Measurements from ENCODE around the gene SUSD6.
"Not testable (repeated sequence)": the region's sequence is repeated elsewhere in the genome, so short reads cannot be mapped to it uniquely, and the experiment has no call there.

Gene SUSD6

DNA sequence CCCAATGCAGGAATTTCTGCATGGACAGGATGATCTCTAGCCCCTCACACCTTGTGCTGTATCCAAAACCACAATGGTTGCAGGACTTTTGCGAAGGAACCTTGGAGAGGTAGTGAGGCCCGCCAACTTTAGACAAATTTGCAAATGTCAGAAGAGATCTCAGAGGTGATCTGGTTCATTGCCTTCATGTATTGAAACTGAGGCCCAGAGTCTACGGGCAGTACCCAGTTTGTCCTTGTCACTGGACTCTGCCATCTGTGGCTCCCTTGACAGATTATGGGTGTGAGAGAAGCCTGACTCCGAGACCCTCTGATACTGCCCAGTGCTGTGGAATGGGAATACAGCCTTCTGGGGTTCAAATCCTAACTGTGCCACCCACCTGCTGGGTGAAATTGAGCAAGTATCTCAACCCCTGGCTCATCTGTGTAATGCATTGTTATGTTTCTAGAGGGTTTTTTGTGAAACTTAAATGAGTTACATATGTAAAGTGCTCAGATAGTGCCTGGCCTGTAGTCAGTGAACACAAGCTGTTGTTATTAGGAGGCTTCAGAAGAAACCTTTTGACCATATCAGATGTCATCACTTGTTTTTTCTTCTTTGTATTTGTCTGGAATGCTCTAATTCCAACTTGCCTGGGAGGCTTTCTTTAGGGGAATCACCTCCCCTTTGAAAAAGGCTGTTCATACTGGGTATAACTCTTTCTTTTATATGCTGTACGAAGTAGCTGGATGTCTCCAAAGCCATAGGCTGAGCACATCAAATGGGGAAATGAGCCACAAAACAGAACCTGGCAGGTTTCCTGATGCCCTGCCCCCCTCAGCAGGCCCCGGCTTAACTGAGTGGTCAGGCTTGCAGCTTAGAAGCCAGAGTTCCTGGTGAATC, 84.2 kb downstream of the SUSD6 start:
- H3K4me3 ChIP-seq: no peak overlapping the region
- H3K9ac ChIP-seq: peak overlapping the region; percentile 42; the same call in 1 of the 2 replicates
- H3K27me3 ChIP-seq: no peaks in the 10 kb centered on the region
- no peaks in the 10 kb centered on the region for H4K20me1 ChIP-seq
- TF ChIP-seq Cebpa-rat (IDR thresholded peaks at IDR 0.05): no peak
- H3K36me3 ChIP-seq: no peaks in the 10 kb centered on the region
- peak overlapping the region; percentile 75 for H3K4me2 ChIP-seq
- H3K9me3 ChIP-seq: no peaks in the 10 kb centered on the region
- peak overlapping the region; percentile 87 for H3K27ac ChIP-seq
- peaks cover 89% of the 10 kb centered on the region for H3K4me1 ChIP-seq

DNA sequence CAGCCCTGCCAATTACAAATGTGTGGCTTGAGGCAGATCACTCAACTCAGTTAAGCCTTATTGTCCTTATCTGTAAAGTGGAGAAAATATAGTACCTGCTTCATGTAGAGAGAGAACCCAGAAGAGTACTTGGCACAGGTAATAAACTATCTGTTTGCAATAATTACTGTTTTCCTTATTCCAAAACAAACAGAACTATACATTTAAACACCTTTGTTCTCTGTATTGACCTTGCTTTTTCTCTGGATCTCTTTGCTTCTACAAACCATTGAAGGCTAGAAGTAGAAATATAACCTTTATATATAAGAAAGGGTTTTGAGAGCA, 84.8 kb downstream of the SUSD6 start:
- H3K4me1 ChIP-seq: peaks cover 89% of the 10 kb centered on the region
- no peak overlapping the region for H3K4me3 ChIP-seq
- H3K9me3 ChIP-seq: no peaks in the 10 kb centered on the region
- peak overlapping the region; percentile 87 for H3K27ac ChIP-seq
- H3K4me2 ChIP-seq: peak overlapping the region; percentile 75
- no peak overlapping the region; the same call in 1 of the 2 replicates for H3K9ac ChIP-seq
- TF ChIP-seq Cebpa-rat (IDR thresholded peaks at IDR 0.05): no peak
- no peaks in the 10 kb centered on the region for H3K27me3 ChIP-seq
- no peaks in the 10 kb centered on the region for H3K36me3 ChIP-seq
- H4K20me1 ChIP-seq: no peaks in the 10 kb centered on the region

DNA sequence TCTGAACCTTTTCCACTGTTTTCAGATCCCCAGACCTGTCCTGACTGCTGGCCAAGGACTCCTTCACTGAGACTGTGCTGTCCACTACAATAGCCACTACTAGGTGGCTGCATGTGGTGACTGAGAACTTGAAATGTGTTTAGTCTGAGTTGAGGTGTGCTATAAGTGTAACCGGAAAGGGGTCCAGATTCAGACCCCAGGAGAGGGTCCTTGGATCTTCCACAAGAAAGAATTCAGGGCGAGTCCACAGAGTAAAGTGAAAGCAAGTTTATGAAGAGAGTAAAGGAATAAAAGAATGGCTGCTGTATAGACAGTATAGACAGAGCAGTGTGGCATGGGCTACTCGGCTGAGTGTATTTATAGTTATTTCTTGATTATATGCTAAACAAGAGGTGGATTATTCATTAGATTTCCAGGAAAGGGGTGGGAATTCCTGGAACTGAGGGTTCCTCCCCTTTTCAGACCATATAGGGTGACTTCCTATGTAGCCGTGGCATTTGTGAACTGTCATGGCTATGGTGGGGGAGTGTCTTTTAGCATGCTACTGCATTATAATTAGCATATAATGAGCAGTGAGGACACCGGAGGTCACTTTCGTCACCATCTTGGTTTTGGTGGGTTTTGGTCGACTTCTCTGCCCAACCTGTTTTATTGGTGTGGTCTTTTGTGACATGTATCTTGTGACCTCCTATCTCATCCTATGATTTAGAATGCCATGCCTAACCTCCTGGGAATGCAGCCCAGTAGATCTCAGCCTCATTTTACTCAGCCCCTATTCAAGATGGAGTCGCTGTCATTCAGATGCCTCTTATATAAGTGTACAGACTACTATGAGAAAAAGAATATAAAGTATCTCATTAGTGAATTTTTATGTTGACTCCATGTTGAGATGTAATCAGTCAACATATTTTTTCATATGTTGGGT, 85.5 kb downstream of the SUSD6 start:
- Histone ChIP-seq H3K4me2 (peak overlapping the region; percentile 75), H3K4me1 (peaks cover 89% of the 10 kb centered on the region), H3K27ac (peak overlapping the region; percentile 87)

DNA sequence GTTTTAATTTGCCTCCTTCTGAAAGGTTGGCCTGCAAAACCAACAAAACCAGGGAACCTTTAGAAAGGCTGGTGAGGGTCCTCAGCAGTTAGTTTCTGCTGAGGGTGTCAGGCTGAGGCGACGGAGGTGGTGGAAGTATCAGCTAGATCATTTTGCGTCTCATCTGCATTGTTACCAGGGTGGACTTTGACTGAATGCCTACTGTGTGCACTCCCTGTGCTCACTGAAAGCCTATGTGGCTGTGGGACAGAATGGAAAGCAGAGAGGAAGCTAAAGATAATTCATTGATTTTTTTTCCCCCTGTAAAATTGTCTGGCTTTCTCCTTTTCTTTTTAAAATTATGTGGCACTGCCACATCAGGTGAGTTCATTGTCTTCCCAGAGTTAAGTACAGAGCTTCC, 87.2 kb downstream of the SUSD6 start:
- Histone ChIP-seq H3K27ac (no peak overlapping the region), H3K27me3 (no peaks in the 10 kb centered on the region), H3K9me3 (no peaks in the 10 kb centered on the region), H3K4me3 (no peak overlapping the region), H3K4me2 (no peak overlapping the region), H3K4me1 (peaks cover 89% of the 10 kb centered on the region), H3K9ac (no peak overlapping the region), H3K36me3 (0 out of 2 replicates have a peak, but pooled peaks cover under 1% of the 10 kb centered on the region), H4K20me1 (no peaks in the 10 kb centered on the region)
- no peak for TF ChIP-seq Cebpa-rat (IDR thresholded peaks at IDR 0.05)

More for the DNA sequence above, 85.5 kb downstream of the SUSD6 start:
- no peak for TF ChIP-seq Cebpa-rat (IDR thresholded peaks at IDR 0.05)
- no peaks in the 10 kb centered on the region for H3K9me3 ChIP-seq
- no peaks in the 10 kb centered on the region for H4K20me1 ChIP-seq
- no peaks in the 10 kb centered on the region for H3K36me3 ChIP-seq
- no peak overlapping the region for H3K4me3 ChIP-seq
- no peaks in the 10 kb centered on the region for H3K27me3 ChIP-seq
- no peak overlapping the region for H3K9ac ChIP-seq

DNA sequence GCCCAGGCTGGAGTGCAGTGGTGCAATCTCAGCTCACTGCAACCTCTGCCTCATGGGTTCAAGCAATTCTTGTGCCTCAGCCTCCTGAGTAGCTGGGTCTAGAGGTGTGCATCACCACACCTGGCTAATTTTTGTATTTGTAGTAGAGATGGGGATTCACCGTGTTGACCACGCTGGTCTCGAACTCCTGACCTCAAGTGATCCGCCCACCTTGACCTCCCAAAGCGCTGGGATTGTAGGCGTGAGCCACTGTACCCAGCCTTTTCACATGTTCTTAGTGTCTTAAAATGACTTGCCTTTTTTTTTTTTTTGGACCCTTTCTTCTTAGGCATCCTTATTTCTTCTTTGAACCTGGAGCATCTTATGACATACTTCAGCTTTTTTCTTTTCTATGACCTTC, 87.8 kb downstream of the SUSD6 start:
- H3K36me3 ChIP-seq, H3K4me2 ChIP-seq, H3K9ac ChIP-seq, H3K27me3 ChIP-seq, H3K27ac ChIP-seq, H3K4me3 ChIP-seq, H4K20me1 ChIP-seq, H3K9me3 ChIP-seq: not testable (repeated sequence)
- H3K4me1 ChIP-seq: peaks cover 89% of the 10 kb centered on the region

DNA sequence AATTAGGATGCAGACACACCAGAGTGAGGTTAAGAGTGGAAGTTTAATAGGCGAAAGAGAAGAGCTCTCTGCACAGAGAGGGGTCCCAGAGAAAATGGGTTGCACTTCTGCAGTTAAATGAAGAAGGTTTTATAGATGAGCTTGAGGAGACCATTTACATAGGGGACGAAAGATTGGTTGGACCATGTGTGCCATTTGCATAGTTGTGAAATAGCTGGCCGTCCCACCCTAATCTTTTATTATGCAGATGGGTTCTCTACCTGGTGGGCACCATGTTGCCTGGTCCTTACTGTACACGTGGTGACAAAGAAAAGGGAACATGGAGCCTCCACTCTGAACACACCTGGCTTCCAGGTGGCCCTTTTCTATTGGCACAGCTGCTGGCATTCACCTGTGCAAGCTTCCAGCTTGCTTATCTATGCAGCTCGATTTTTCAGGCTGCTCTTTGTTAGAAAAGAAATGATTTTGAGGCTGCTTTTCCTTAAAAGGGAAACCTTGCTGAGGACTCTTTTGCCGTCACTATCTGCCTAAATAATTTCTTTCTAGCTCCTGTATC, 88.4 kb downstream of the SUSD6 start:
- peak overlapping the region; percentile 86; the same call in 1 of the 2 replicates for H3K27ac ChIP-seq
- H3K27me3 ChIP-seq: no peaks in the 10 kb centered on the region
- no peak for TF ChIP-seq Cebpa-rat (IDR thresholded peaks at IDR 0.05)
- peak overlapping the region; percentile 83 for H3K4me2 ChIP-seq
- peaks cover 89% of the 10 kb centered on the region for H3K4me1 ChIP-seq
- H3K4me3 ChIP-seq: no peak overlapping the region
- H4K20me1 ChIP-seq: no peaks in the 10 kb centered on the region
- no peaks in the 10 kb centered on the region for H3K9me3 ChIP-seq
- H3K9ac ChIP-seq: no peak overlapping the region
- H3K36me3 ChIP-seq: peaks cover 13% of the 10 kb centered on the region

DNA sequence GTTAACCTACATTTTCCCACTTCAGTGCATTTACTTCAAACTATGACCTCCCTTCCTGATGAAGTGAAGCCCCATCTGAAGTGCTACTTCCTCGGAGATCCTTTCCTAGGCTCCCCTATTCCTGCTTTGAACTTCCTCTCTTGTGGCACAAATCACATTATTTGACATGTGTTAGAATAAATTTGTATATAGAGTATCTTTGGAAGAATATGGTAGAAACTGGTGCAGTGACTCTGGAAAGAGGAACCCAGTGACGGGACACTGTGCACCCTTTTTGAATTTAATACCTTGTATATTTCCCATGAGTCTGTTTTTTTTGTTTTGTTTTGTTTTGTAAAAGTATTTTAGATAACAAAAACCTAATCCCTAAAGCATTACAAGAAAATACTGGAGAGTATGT, 89.2 kb downstream of the SUSD6 start:
- H3K36me3 ChIP-seq: peaks cover 21% of the 10 kb centered on the region
- no peak overlapping the region for H3K4me3 ChIP-seq
- H4K20me1 ChIP-seq: no peaks in the 10 kb centered on the region
- no peaks in the 10 kb centered on the region for H3K9me3 ChIP-seq
- no peak overlapping the region for H3K9ac ChIP-seq
- no peak for TF ChIP-seq Cebpa-rat (IDR thresholded peaks at IDR 0.05)
- peaks cover 89% of the 10 kb centered on the region for H3K4me1 ChIP-seq
- H3K27ac ChIP-seq: peak overlapping the region; percentile 86
- H3K27me3 ChIP-seq: no peaks in the 10 kb centered on the region
- H3K4me2 ChIP-seq: peak overlapping the region; percentile 83

DNA sequence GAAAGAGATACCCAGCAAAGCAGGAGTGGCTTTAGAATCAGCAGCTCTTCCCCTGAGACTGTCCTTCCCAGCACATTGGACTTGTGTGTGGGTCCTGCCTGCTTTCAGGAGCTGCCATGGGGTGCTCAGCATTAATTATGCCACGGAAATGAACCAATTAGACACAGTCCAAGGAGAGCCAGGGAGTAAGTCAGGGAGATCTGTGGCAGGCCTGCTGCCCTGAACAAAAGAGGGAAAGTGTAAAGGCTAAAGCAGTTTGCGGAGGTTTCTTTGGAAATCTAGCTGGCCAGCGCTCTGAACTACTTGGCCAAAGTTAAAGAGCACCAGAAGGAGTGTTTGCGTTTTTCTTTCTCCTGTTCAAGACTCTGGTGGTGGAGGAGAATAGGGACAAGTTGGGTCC, 89.9 kb downstream of the SUSD6 start:
- no peaks in the 10 kb centered on the region for H3K9me3 ChIP-seq
- TF ChIP-seq Cebpa-rat (IDR thresholded peaks at IDR 0.05): no peak
- H3K9ac ChIP-seq: peak overlapping the region; percentile 70
- peaks cover 87% of the 10 kb centered on the region for H3K4me1 ChIP-seq
- no peaks in the 10 kb centered on the region for H3K27me3 ChIP-seq
- H3K27ac ChIP-seq: peak overlapping the region; percentile 86
- peak overlapping the region; percentile 16; the same call in 1 of the 2 replicates for H3K4me3 ChIP-seq
- peaks cover 27% of the 10 kb centered on the region for H3K36me3 ChIP-seq
- no peaks in the 10 kb centered on the region for H4K20me1 ChIP-seq
- peak overlapping the region; percentile 83 for H3K4me2 ChIP-seq

DNA sequence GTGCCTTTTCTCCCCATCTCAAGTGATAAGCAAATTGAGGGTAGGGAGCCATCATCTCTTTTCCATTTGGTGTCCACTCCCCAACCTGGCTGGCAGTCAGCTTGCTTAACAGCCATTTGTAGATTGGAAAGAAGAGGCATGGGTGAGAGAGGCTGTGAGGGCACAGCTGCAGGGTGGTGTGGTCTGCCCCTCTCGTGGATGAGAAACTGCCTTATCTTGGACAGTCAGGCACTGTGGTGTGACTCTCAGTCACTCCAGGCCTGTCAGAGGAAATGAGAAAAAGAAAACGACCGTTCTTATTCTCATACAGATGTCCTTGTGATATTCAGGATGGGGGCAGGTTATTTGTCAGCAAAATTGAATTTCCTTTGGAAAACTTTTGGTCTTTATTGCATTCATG, 90.5 kb downstream of the SUSD6 start:
- H3K9me3 ChIP-seq: no peaks in the 10 kb centered on the region
- H3K27ac ChIP-seq: peak overlapping the region; percentile 86
- TF ChIP-seq Cebpa-rat (IDR thresholded peaks at IDR 0.05): no peak
- no peaks in the 10 kb centered on the region for H3K27me3 ChIP-seq
- H3K9ac ChIP-seq: peak overlapping the region; percentile 70
- peak overlapping the region; percentile 83 for H3K4me2 ChIP-seq
- H3K4me1 ChIP-seq: peaks cover 81% of the 10 kb centered on the region
- no peaks in the 10 kb centered on the region for H4K20me1 ChIP-seq
- 0 out of 2 replicates have a peak overlapping the region, but pooled peaks have one; percentile 16 for H3K4me3 ChIP-seq
- peaks cover 33% of the 10 kb centered on the region for H3K36me3 ChIP-seq

Data from BLaER1 (cell line).